ENCODE results near the gene PC.
"Not testable (repeated sequence)": the region's sequence is repeated elsewhere in the genome, so short reads cannot be mapped to it uniquely, and the experiment has no call there.

The PC gene

DNA sequence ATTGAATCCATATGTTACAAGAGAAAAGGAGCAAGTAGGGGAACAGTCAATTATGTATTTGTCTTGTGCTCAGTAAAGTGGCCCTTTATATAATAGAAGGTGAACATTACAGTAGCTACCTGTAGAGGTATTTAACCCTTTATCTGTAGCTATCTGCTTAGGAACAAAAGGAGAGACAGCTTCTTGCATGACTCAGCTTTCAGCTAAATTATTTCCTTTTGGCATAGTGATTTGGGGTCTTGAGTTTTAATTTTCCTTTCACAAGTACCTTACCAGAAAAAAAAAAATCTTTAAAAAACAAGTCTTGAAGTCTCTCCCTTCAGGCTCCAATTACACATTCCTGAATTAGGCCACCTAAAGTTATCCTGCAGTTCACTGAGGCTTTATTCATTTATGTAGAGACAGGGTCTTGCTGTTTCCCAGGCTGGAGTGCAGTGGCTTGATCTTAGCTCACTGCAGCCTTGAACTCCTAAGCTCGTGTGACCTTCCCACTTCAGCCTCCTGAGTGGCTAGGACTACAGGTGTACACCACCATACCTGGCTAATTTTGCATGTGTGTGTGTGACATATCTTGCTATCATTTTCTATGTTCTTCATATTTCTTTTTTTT is 147.5 kb downstream of the PC start:
- Histone ChIP-seq H3K4me3 (ENCODE audit: low read depth in 1 of 2, low read length in 2 of 2) (no peak overlapping the region), H3K36me3 (ENCODE audit: control insufficient read depth in 1 of 2, insufficient read depth in 2 of 2, low read length in 2 of 2) (no peaks in the 10 kb centered on the region), H3K9me3 (ENCODE audit: control insufficient read depth in 1 of 2, low read length in 2 of 2) (no peaks in the 10 kb centered on the region), H3K27ac (ENCODE audit: low read depth, low read length) (no peak overlapping the region), H3K4me1 (ENCODE audit: control insufficient read depth in 1 of 2, insufficient read depth in 2 of 2, low read length in 2 of 2) (no peaks in the 10 kb centered on the region), H3K9ac (ENCODE audit: low read depth in 1 of 2, low read length in 2 of 2) (no peak overlapping the region), H3K27me3 (ENCODE audit: control insufficient read depth in 1 of 2, insufficient read depth in 2 of 2, low read length in 2 of 2) (no peaks in the 10 kb centered on the region)

DNA sequence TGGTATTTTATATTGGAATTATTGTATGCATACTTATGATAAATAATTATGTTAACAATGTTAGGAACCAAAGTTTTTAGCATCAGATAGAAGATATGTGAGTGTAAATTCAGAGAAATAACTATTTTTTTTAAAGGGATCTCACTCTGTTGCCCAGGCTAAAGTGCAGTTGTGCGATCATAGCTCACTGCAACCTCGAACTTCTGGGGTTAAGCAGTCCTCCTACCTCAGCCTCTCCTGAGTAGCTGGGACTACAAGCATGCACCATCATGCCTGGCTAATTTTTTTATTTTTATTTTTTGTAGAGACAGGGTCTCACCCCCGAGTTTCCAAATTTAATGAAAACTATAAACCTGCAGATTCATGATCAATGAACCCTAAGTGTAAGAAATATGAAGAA is 148.6 kb downstream of the PC start:
- Histone ChIP-seq H3K4me3 (ENCODE audit: low read depth in 1 of 2, low read length in 2 of 2) (no peak overlapping the region), H3K4me1 (ENCODE audit: control insufficient read depth in 1 of 2, insufficient read depth in 2 of 2, low read length in 2 of 2) (no peaks in the 10 kb centered on the region), H3K9me3 (ENCODE audit: control insufficient read depth in 1 of 2, low read length in 2 of 2) (no peaks in the 10 kb centered on the region), H3K27me3 (ENCODE audit: control insufficient read depth in 1 of 2, insufficient read depth in 2 of 2, low read length in 2 of 2) (no peaks in the 10 kb centered on the region), H3K9ac (ENCODE audit: low read depth in 1 of 2, low read length in 2 of 2) (no peak overlapping the region), H3K27ac (ENCODE audit: low read depth, low read length) (no peak overlapping the region), H3K36me3 (ENCODE audit: control insufficient read depth in 1 of 2, insufficient read depth in 2 of 2, low read length in 2 of 2) (no peaks in the 10 kb centered on the region)

DNA sequence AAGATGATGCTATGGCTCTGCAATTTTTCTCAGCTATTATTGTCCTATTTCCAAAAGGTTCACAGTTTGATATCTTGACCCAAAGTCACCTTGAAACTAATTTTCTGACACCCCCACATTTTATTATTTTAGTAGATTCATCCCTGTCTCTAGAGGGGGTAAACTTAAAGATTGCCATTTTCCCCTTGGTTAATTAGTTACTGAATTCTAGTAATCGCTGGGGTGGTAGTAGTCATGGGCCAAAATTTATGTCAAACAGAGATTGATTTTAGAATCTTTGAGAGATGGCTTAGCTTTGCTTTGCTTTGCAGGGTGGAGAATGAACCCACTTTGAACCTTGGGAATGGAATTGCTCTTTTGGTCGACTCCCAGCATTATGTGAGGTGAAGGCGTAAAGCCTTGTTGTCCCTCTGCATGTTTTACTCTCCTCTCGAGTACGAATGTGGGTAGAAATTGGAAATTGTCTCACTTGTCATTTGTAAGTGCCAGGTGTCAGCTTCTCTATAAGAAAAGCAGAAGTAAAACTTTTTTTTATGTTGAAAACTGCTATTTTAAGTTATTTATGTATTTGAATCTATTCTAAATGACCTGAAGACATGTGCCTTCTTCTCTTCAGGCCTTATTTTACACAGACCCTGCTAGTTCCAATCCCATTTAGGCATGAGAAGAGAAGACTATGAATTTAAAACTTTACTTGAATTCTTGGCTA is 157.3 kb downstream of the PC start:
- Histone ChIP-seq H3K27ac (ENCODE audit: low read depth, low read length) (no peak overlapping the region), H3K27me3 (ENCODE audit: control insufficient read depth in 1 of 2, insufficient read depth in 2 of 2, low read length in 2 of 2) (no peaks in the 10 kb centered on the region), H3K4me3 (ENCODE audit: low read depth in 1 of 2, low read length in 2 of 2) (no peak overlapping the region), H3K4me1 (ENCODE audit: control insufficient read depth in 1 of 2, insufficient read depth in 2 of 2, low read length in 2 of 2) (no peaks in the 10 kb centered on the region), H3K36me3 (ENCODE audit: control insufficient read depth in 1 of 2, insufficient read depth in 2 of 2, low read length in 2 of 2) (peaks cover 0 to 9% of the 10 kb centered on the region in 2 donors), H3K9me3 (ENCODE audit: control insufficient read depth in 1 of 2, low read length in 2 of 2) (no peaks in the 10 kb centered on the region), H3K9ac (ENCODE audit: low read depth in 1 of 2, low read length in 2 of 2) (no peak overlapping the region)

DNA sequence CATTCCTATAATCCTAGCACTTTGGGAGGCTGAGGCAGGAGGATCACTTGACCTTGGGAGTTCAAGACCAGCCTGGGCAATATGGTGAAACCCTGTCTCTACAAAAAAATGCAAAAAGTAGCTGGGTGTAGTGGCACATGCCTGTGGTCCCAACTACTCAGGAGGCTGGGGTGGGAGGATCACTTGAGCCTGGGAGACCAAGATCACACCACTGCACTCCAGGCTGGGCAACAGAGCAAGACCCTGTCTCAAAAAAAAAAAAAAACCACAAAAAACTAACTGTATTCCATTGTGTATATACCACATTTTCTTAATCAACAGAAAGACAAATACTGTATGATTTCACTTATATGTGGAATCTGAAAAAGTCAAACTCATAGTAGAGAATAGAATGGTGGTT is 158.4 kb downstream of the PC start:
- not testable (repeated sequence) for H3K27ac ChIP-seq (ENCODE audit: low read depth, low read length); H3K4me3 ChIP-seq (ENCODE audit: low read depth in 1 of 2, low read length in 2 of 2); H3K9ac ChIP-seq (ENCODE audit: low read depth in 1 of 2, low read length in 2 of 2); H3K9me3 ChIP-seq (ENCODE audit: control insufficient read depth in 1 of 2, low read length in 2 of 2); H3K4me1 ChIP-seq (ENCODE audit: control insufficient read depth in 1 of 2, insufficient read depth in 2 of 2, low read length in 2 of 2); H3K27me3 ChIP-seq (ENCODE audit: control insufficient read depth in 1 of 2, insufficient read depth in 2 of 2, low read length in 2 of 2); H3K36me3 ChIP-seq (ENCODE audit: control insufficient read depth in 1 of 2, insufficient read depth in 2 of 2, low read length in 2 of 2)
